ENCODE measurements around the gene LARGE2.
"Not testable (repeated sequence)": the region's sequence is repeated elsewhere in the genome, so short reads cannot be mapped to it uniquely, and the experiment has no call there.

LARGE2 gene

DNA sequence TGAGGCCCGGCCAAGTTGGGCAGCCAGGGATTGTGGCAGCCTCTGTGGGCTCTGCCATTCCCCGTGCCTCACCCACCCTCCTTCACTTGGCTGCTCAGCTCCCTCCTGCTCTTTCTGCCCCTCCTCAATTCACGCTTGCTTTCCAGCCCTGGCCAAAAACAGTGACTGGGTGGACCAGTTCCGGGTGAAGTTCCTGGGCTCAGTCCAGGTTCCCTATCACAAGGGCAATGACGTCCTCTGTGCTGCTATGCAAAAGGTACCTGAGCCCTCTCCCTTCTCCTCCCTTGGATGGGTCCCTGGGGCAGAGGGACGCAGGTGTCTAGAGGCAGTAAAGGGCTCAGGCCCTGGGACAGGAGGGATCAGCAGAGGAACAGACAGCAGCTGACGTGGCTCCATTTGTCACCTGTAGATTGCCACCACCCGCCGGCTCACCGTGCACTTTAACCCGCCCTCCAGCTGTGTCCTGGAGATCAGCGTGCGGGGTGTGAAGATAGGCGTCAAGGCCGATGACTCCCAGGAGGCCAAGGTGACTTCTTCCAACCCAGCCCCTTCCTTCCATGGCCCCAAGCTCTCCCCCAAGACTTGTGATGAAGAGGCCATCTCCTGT lies 18.0 kb upstream of the LARGE2 start:
- DNase-seq = no peak
- H4K8ac ChIP-seq (ENCODE audit: low read depth, low read length) = no peak overlapping the region
- H3K79me1 ChIP-seq (ENCODE audit: low read length) = no peaks in the 10 kb centered on the region
- no peaks in the 10 kb centered on the region for H3K36me3 ChIP-seq (ENCODE audit: control insufficient read depth, insufficient read depth, low read length)
- H2BK120ac ChIP-seq (ENCODE audit: low read depth, low read length) = no peak overlapping the region
- H3K18ac ChIP-seq (ENCODE audit: low read length) = no peak overlapping the region
- WGBS (ENCODE audit: extremely low coverage, insufficient coverage, low lambda C conversion rate) = no CpG with 5 or more reads among the region's 15 CpGs
- no peak overlapping the region for H3K4ac ChIP-seq (ENCODE audit: low read depth, low read length)
- no peak overlapping the region for H3K9ac ChIP-seq (ENCODE audit: low read length)
- no peak overlapping the region for H2BK15ac ChIP-seq (replicated peaks; ENCODE audit: low read depth)
- H3K23ac ChIP-seq (ENCODE audit: low read length) = no peak overlapping the region
- H2BK5ac ChIP-seq (ENCODE audit: low read length) = no peak overlapping the region
- H3K4me3 ChIP-seq (ENCODE audit: low read length) = no peak overlapping the region
- no peak overlapping the region for H3K4me2 ChIP-seq (ENCODE audit: low read length)
- H2AK5ac ChIP-seq (ENCODE audit: low read length) = no peak overlapping the region
- H4K5ac ChIP-seq (ENCODE audit: low read length) = no peak overlapping the region
- H3K4me1 ChIP-seq (ENCODE audit: control insufficient read depth, low read depth, low read length) = peaks cover 1% of the 10 kb centered on the region
- no peaks in the 10 kb centered on the region for H3K27me3 ChIP-seq (ENCODE audit: insufficient read depth, low read length, poor library complexity)
- H3K79me2 ChIP-seq (ENCODE audit: control insufficient read depth, insufficient read depth, low read length) = no peaks in the 10 kb centered on the region
- no peak overlapping the region for H3K27ac ChIP-seq (ENCODE audit: low read depth, low read length)
- no peak overlapping the region for H3K56ac ChIP-seq (ENCODE audit: low read length)

GRCh38 chr11:45905095-45905494 lies 17.4 kb upstream of the LARGE2 start:
- no peak overlapping the region for H3K4me3 ChIP-seq (ENCODE audit: low read length)
- H4K5ac ChIP-seq (ENCODE audit: low read length) = no peak overlapping the region
- H2BK15ac ChIP-seq (replicated peaks; ENCODE audit: low read depth) = no peak overlapping the region
- no peak overlapping the region for H2BK120ac ChIP-seq (ENCODE audit: low read depth, low read length)
- H2AK5ac ChIP-seq (ENCODE audit: low read length) = no peak overlapping the region
- H3K9ac ChIP-seq (ENCODE audit: low read length) = no peak overlapping the region
- no peaks in the 10 kb centered on the region for H3K36me3 ChIP-seq (ENCODE audit: control insufficient read depth, insufficient read depth, low read length)
- no CpG with 5 or more reads among the region's 19 CpGs for WGBS (ENCODE audit: extremely low coverage, insufficient coverage, low lambda C conversion rate)
- H3K79me2 ChIP-seq (ENCODE audit: control insufficient read depth, insufficient read depth, low read length) = no peaks in the 10 kb centered on the region
- no peaks in the 10 kb centered on the region for H3K27me3 ChIP-seq (ENCODE audit: insufficient read depth, low read length, poor library complexity)
- DNase-seq = no peak
- no peak overlapping the region for H3K27ac ChIP-seq (ENCODE audit: low read depth, low read length)
- no peak overlapping the region for H3K18ac ChIP-seq (ENCODE audit: low read length)
- no peak overlapping the region for H4K8ac ChIP-seq (ENCODE audit: low read depth, low read length)
- no peak overlapping the region for H3K4me2 ChIP-seq (ENCODE audit: low read length)
- H2BK5ac ChIP-seq (ENCODE audit: low read length) = no peak overlapping the region
- no peak overlapping the region for H3K56ac ChIP-seq (ENCODE audit: low read length)
- no peak overlapping the region for H3K23ac ChIP-seq (ENCODE audit: low read length)
- H3K79me1 ChIP-seq (ENCODE audit: low read length) = no peaks in the 10 kb centered on the region
- H3K4me1 ChIP-seq (ENCODE audit: control insufficient read depth, low read depth, low read length) = peaks cover 1% of the 10 kb centered on the region
- no peak overlapping the region for H3K4ac ChIP-seq (ENCODE audit: low read depth, low read length)

DNA sequence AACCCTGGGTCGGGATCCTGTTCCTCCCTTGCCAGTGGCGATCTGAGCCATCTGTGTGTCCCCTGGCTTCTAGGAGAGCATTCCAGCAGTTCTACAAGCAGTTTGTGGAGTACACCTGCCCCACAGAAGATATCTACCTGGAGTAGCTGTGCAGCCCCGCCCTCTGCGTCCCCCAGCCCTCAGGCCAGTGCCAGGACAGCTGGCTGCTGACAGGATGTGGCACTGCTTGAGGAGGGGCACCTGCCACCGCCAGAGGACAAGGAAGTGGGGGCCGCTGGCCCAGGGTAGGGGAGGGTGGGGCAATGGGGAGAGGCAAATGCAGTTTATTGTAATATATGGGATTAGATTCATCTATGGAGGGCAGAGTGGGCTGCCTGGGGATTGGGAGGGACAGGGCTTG lies 16.9 kb upstream of the LARGE2 start:
- H4K5ac ChIP-seq (ENCODE audit: low read length); H3K27me3 ChIP-seq (ENCODE audit: insufficient read depth, low read length, poor library complexity); H3K18ac ChIP-seq (ENCODE audit: low read length); H3K36me3 ChIP-seq (ENCODE audit: control insufficient read depth, insufficient read depth, low read length); H3K4me2 ChIP-seq (ENCODE audit: low read length); H2AK5ac ChIP-seq (ENCODE audit: low read length); H3K9ac ChIP-seq (ENCODE audit: low read length); H3K79me1 ChIP-seq (ENCODE audit: low read length); H3K79me2 ChIP-seq (ENCODE audit: control insufficient read depth, insufficient read depth, low read length); H3K4me3 ChIP-seq (ENCODE audit: low read length); H3K4ac ChIP-seq (ENCODE audit: low read depth, low read length); DNase-seq; H3K56ac ChIP-seq (ENCODE audit: low read length); H4K8ac ChIP-seq (ENCODE audit: low read depth, low read length); H3K27ac ChIP-seq (ENCODE audit: low read depth, low read length); H2BK120ac ChIP-seq (ENCODE audit: low read depth, low read length); H3K23ac ChIP-seq (ENCODE audit: low read length); H2BK15ac ChIP-seq (replicated peaks; ENCODE audit: low read depth); H2BK5ac ChIP-seq (ENCODE audit: low read length); H3K4me1 ChIP-seq (ENCODE audit: control insufficient read depth, low read depth, low read length): not testable (repeated sequence)
- WGBS (ENCODE audit: extremely low coverage, insufficient coverage, low lambda C conversion rate) = no CpG with 5 or more reads among the region's 6 CpGs

DNA sequence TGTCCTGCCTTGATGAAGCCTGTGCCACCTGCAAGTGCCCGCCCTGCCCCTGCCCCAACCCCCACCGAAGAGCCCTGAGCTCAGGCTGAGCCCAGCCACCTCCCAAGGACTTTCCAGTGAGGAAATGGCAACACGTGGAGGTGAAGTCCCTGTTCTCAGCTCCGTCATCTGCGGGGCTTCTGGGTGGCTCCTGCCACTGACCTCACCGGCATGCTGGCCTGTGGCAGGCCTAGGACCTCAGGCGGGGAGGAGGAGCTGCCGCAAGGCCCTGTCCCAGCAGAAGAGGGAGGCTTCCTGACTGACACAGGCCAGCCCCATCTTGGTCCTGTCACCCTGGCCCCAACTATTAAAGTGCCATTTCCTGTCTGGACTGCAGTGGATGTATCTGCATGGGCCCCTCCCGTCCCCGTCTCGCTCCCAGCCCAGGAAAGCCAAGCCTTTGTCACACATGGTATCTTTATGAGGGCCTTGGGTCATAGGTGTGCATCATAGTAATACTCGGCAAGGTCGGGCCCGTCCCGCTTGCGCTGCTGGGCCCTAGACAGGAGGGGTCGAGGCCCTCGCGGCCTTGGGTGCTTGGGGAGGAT lies 16.3 kb upstream of the LARGE2 start:
- H3K4me3 ChIP-seq (ENCODE audit: low read length) = no peak overlapping the region

DNA sequence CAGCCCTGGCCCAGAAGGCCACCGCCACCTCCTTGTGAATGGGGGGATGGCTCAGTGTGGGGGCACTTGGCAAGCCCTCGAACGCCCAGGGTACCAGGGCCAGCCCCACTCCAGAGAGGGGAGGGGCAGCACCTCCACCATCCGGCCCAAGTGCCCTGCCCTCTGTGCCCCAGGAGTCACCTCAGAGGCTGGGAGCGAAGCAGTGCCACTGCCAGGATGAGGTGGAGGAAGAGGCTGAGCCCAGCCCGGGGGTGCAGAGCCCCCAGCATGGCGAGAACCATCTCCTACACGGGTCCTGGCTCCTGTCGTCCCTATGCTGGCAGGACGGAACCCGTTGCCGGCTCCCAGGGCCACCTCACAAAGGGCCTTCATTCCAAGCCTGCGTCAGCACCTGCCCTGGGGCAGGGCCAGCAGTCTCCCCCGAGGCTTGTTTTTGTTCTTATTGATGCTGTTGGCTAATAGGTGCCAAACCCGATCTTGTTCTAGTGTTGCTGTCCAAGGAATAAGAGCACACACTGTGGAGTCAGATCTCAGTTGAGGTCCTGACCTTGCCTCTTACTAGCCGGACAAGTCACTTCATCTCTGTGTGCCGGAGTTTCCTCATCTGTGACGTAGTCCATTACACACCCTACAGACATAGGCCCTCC lies 15.4 kb upstream of the LARGE2 start, which contains the start of gene FREY1:
FREY1 (minus strand) TSS at position 307 of the 647 bp plus-strand sequence; CDS start at position 281, 26 bp downstream.
- Histone ChIP-seq H3K27ac (ENCODE audit: low read depth, low read length) (no peak within 1 kb of the TSS), H3K9ac (ENCODE audit: low read length) (no peak within 1 kb of the TSS), H2BK5ac (ENCODE audit: low read length) (no peak within 1 kb of the TSS), H3K4me2 (ENCODE audit: low read length) (no peak within 1 kb of the TSS), H2AK5ac (ENCODE audit: low read length) (no peak within 1 kb of the TSS), H2BK15ac (replicated peaks; ENCODE audit: low read depth) (no peak within 1 kb of the TSS), H3K18ac (ENCODE audit: low read length) (no peak within 1 kb of the TSS), H4K5ac (ENCODE audit: low read length) (no peak within 1 kb of the TSS), H3K79me1 (ENCODE audit: low read length) (no peaks in the 10 kb centered on the region), H4K8ac (ENCODE audit: low read depth, low read length) (no peak within 1 kb of the TSS), H3K27me3 (ENCODE audit: insufficient read depth, low read length, poor library complexity) (no peaks in the 10 kb centered on the region), H3K79me2 (ENCODE audit: control insufficient read depth, insufficient read depth, low read length) (no peaks in the 10 kb centered on the region), H3K36me3 (ENCODE audit: control insufficient read depth, insufficient read depth, low read length) (no peaks in the 10 kb centered on the region), H3K4me1 (ENCODE audit: control insufficient read depth, low read depth, low read length) (no peaks in the 10 kb centered on the region), H3K4me3 (ENCODE audit: low read length) (no peak within 1 kb of the TSS), H2BK120ac (ENCODE audit: low read depth, low read length) (no peak within 1 kb of the TSS), H3K4ac (ENCODE audit: low read depth, low read length) (no peak within 1 kb of the TSS), H3K23ac (ENCODE audit: low read length) (no peak within 1 kb of the TSS), H3K56ac (ENCODE audit: low read length) (no peak within 1 kb of the TSS)
- WGBS (ENCODE audit: extremely low coverage, insufficient coverage, low lambda C conversion rate) = no CpG with 5 or more reads among the region's 18 CpGs
- DNase-seq = no peak

More for the DNA sequence above, 16.3 kb upstream of the LARGE2 start:
- DNase-seq = peak; percentile 46
- no peaks in the 10 kb centered on the region for H3K4me1 ChIP-seq (ENCODE audit: control insufficient read depth, low read depth, low read length)
- H3K18ac ChIP-seq (ENCODE audit: low read length) = no peak overlapping the region
- no peak overlapping the region for H4K8ac ChIP-seq (ENCODE audit: low read depth, low read length)
- H3K4ac ChIP-seq (ENCODE audit: low read depth, low read length) = no peak overlapping the region
- no peaks in the 10 kb centered on the region for H3K36me3 ChIP-seq (ENCODE audit: control insufficient read depth, insufficient read depth, low read length)
- H2BK5ac ChIP-seq (ENCODE audit: low read length) = no peak overlapping the region
- no CpG with 5 or more reads among the region's 19 CpGs for WGBS (ENCODE audit: extremely low coverage, insufficient coverage, low lambda C conversion rate)
- H2AK5ac ChIP-seq (ENCODE audit: low read length) = no peak overlapping the region
- H3K23ac ChIP-seq (ENCODE audit: low read length) = no peak overlapping the region
- no peak overlapping the region for H2BK120ac ChIP-seq (ENCODE audit: low read depth, low read length)
- no peaks in the 10 kb centered on the region for H3K27me3 ChIP-seq (ENCODE audit: insufficient read depth, low read length, poor library complexity)
- H3K27ac ChIP-seq (ENCODE audit: low read depth, low read length) = no peak overlapping the region
- H3K79me1 ChIP-seq (ENCODE audit: low read length) = no peaks in the 10 kb centered on the region
- no peak overlapping the region for H3K4me2 ChIP-seq (ENCODE audit: low read length)
- H2BK15ac ChIP-seq (replicated peaks; ENCODE audit: low read depth) = no peak overlapping the region
- no peak overlapping the region for H3K9ac ChIP-seq (ENCODE audit: low read length)
- H3K79me2 ChIP-seq (ENCODE audit: control insufficient read depth, insufficient read depth, low read length) = no peaks in the 10 kb centered on the region
- no peak overlapping the region for H4K5ac ChIP-seq (ENCODE audit: low read length)
- H3K56ac ChIP-seq (ENCODE audit: low read length) = no peak overlapping the region

All from mesendoderm (in vitro differentiated cells).